Esophagus muscularis mucosa (tissue), 4 donors: ENCODE measurements around the gene RNLS. TPM values are rescaled to one million over a fixed set of nuclear protein-coding genes. Genes with fewer than 3 reads are reported as not detected.

ENCODE experiments used
- DNase-seq: peaks from one replicate; pipeline ENCODE4 v3.0.0-alpha.2; 2017; ENCODE audit errors: extremely low spot score
- H3K27ac ChIP-seq, 4 donors: fragments of 200-600 bp; sonication (generic); replicated peaks in 1 of 4; 1 replicate in 3 of 4; 2 replicates in 1 of 4; pipeline ENCODE4 v1.5.1; 2016 to 2019; ENCODE audit warnings: mild to moderate bottlenecking in 1 of 4
- H3K27me3 ChIP-seq, 4 donors: fragments of 200-600 bp; sonication (generic); one replicate each; pipeline versions ENCODE4 v1.5.1 to v1.6.0; 2016 to 2019
- H3K36me3 ChIP-seq, 4 donors: fragments of 200-600 bp; sonication (generic); one replicate each; pipeline ENCODE4 v1.5.1; 2016 to 2019
- H3K4me1 ChIP-seq, 4 donors: fragments of 200-600 bp; sonication (generic); one replicate each; pipeline ENCODE4 v1.5.1; 2016 to 2019
- H3K4me3 ChIP-seq, 4 donors: fragments of 200-600 bp; sonication (generic); 1 replicate in 2 of 4; 2 replicates in 2 of 4; pipeline ENCODE4 v1.5.1; 2016 to 2019; ENCODE audit warnings: mild to moderate bottlenecking in 4 of 4, moderate library complexity in 1 of 4
- H3K9me3 ChIP-seq, 4 donors: fragments of 200-600 bp; sonication (generic); 1 replicate in 3 of 4; 2 replicates in 1 of 4; pipeline ENCODE4 v1.5.1; 2016 to 2019
- CTCF ChIP-seq, 3 experiments: fragments of 200-600 bp in 2 of 3; fragments of 450-650 bp in 1 of 3; sonication (generic) in 2 of 3; IDR thresholded peaks; one replicate each; pipeline ENCODE4 v1.5.1; 2017 to 2019; ENCODE audit warnings: antibody characterized with exemption in 3 of 3, mild to moderate bottlenecking in 2 of 3, moderate library complexity in 1 of 3
- EP300 ChIP-seq: sonication (generic); formaldehyde crosslinking; IDR thresholded peaks from one replicate; pipeline ENCODE4 v1.6.1; 2017; ENCODE audit warnings: antibody characterized with exemption
- POLR2A ChIP-seq: fragments of 450-650 bp; IDR thresholded peaks from one replicate; pipeline ENCODE4 v1.6.1; 2017; ENCODE audit warnings: antibody characterized with exemption, moderate library complexity, mild to moderate bottlenecking, low read depth
- POLR2AphosphoS5 ChIP-seq, 2 donors: sonication (generic); formaldehyde crosslinking; IDR thresholded peaks; one replicate each; pipeline ENCODE4 v1.6.1; 2017; ENCODE audit warnings: antibody characterized with exemption in 2 of 2
- WGBS: methylation state at CpG from one replicate; pipeline ENCODE4 v1.1.5; 2018; 5-methylcytosine and 5-hydroxymethylcytosine counted together
- intact Hi-C: fragments of 100-400 bp; cut with DNase I; formaldehyde crosslinking; loops from one replicate; pipeline ENCODE4 v1.15.1; 2023
- total RNA-seq, 4 donors: library from RNA; depleted of rRNA; stranded (reverse); fragments of >200 nt; gene quantifications; one replicate each; pipeline versions ENCODE4 v1.1.0 to v1.2.1, GENCODE V29; 2016

The RNLS gene
- total RNA-seq, 4 donors from 2014 or later, result 6.7 to 12.9 (median 10.9) TPM

- peak overlapping the region in 1 of 4 donors; percentile 23 for H3K4me3 ChIP-seq
- TF ChIP-seq POLR2AphosphoS5 (IDR thresholded peaks at IDR 0.05), result no peak
- TF ChIP-seq CTCF (IDR thresholded peaks at IDR 0.05), result no peak
- TF ChIP-seq EP300, result no peak
- no peak for TF ChIP-seq POLR2A
- H3K4me1 ChIP-seq, result peaks cover 35 to 44% (median 42%) of the 10 kb centered on the region in 4 donors
- no peaks in the 10 kb centered on the region for H3K27me3 ChIP-seq
- intact Hi-C loops, result no loop called here
- peak overlapping the region in 3 of 4 donors; percentile 24 to 73 (median 57) for H3K27ac ChIP-seq
- H3K36me3 ChIP-seq, result no peaks in the 10 kb centered on the region
- DNase-seq, result no peak
- WGBS, result 86% methylated on average over 9 of the region's 9 CpGs
- H3K9me3 ChIP-seq, result no peaks in the 10 kb centered on the region
Observed at GRCh38 chr10:88244781-88245625, 338.1 kb downstream of the RNLS start.

GRCh38 chr10:88243836-88244730 lies 339.0 kb downstream of the RNLS start:
- Histone ChIP-seq H3K9me3 (no peaks in the 10 kb centered on the region), H3K27ac (peak overlapping the region; percentile 24 to 73 (median 54)), H3K4me3 (peak overlapping the region in 1 of 4 donors; percentile 0), H3K4me1 (peaks cover 35 to 50% (median 43%) of the 10 kb centered on the region in 4 donors), H3K36me3 (no peaks in the 10 kb centered on the region), H3K27me3 (no peaks in the 10 kb centered on the region)
- 54% methylated on average over 10 of the region's 12 CpGs for WGBS
- DNase-seq, result no peak
- TF ChIP-seq POLR2A (no peak), POLR2AphosphoS5 (IDR thresholded peaks at IDR 0.05) (no peak), EP300 (no peak), CTCF (IDR thresholded peaks at IDR 0.05) (no peak)
- intact Hi-C loops, result no loop called here

DNA sequence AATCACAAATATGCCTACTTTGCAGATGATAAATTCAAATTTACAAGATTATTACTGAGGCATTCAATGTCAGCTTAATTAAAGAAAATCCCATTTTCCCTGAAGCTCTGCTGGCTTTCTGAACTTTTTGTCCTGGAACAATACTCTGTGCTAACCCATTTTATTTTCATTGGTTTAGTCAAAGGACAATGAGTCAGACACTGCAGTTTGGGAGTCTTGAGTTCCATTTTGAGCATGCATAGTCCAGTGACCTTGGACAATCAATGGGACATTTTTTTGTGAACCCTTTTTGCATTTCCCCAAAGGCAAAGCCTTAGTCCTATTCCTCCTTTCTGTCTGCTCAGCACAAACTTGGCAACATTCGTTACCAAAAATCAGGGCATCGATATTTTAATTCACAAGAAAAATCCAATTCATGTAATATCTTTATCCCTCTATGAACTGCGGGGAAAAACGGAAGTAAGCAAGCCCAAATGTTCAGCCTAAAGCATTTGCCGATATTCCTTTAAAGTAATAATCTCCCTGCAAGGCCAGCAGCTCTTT lies 339.8 kb downstream of the RNLS start:
- 70% methylated on average over 5 of the region's 5 CpGs for WGBS
- no peak for TF ChIP-seq POLR2AphosphoS5 (IDR thresholded peaks at IDR 0.05)
- TF ChIP-seq EP300, result no peak
- no peak for TF ChIP-seq CTCF (IDR thresholded peaks at IDR 0.05)
- TF ChIP-seq POLR2A, result no peak
- DNase-seq, result no peak
- Histone ChIP-seq H3K36me3 (no peaks in the 10 kb centered on the region), H3K27ac (peak overlapping the region; percentile 24 to 73 (median 54)), H3K9me3 (no peaks in the 10 kb centered on the region), H3K27me3 (no peaks in the 10 kb centered on the region), H3K4me1 (peaks cover 39 to 57% (median 49%) of the 10 kb centered on the region in 4 donors), H3K4me3 (no peak overlapping the region)
- intact Hi-C loops, result no loop called here

- TF ChIP-seq POLR2A (no peak), CTCF (IDR thresholded peaks at IDR 0.05) (no peak), EP300 (no peak), POLR2AphosphoS5 (IDR thresholded peaks at IDR 0.05) (no peak)
- Histone ChIP-seq H3K36me3 (no peaks in the 10 kb centered on the region), H3K27me3 (no peaks in the 10 kb centered on the region), H3K9me3 (no peaks in the 10 kb centered on the region), H3K4me1 (peaks cover 37 to 57% (median 50%) of the 10 kb centered on the region in 4 donors), H3K4me3 (no peak overlapping the region), H3K27ac (no peak overlapping the region)
- 81% methylated on average over 1 of the region's 1 CpG for WGBS
- intact Hi-C loops, result no loop called here
- DNase-seq, result no peak
Observed at GRCh38 chr10:88241501-88241900, 341.6 kb downstream of the RNLS start.
